ENCODE measurements around the gene EMP2.

GRCh38 chr16:10622036-10622921 is 41.9 kb upstream of the EMP2 start:
- TF ChIP-seq CTCF (IDR thresholded peaks at IDR 0.05) (no peak), POLR2A (IDR thresholded peaks at IDR 0.05) (no peak)
